Muscle layer of duodenum (tissue), 2 donors: ENCODE measurements around the gene SPRR2B.
"Not testable (repeated sequence)": the region's sequence is repeated elsewhere in the genome, so short reads cannot be mapped to it uniquely, and the experiment has no call there.

Experiments
- H3K27ac ChIP-seq: one replicate; pipeline ENCODE4 v1.7.0; 2013; ENCODE audit warnings: mild to moderate bottlenecking, low read length
- H3K27me3 ChIP-seq: one replicate; pipeline ENCODE4 v1.7.0; 2013; ENCODE audit warnings: low read depth, mild to moderate bottlenecking, control low read depth, low read length
- H3K36me3 ChIP-seq, 2 donors: one replicate each; pipeline ENCODE4 v1.7.0; 2013; ENCODE audit warnings: low read length in 2 of 2, control low read depth in 1 of 2, mild to moderate bottlenecking in 1 of 2; ENCODE audit not compliant: insufficient read depth in 2 of 2, control insufficient read depth in 1 of 2
- H3K4me1 ChIP-seq, 2 donors: one replicate each; pipeline ENCODE4 v1.7.0; 2013; ENCODE audit warnings: low read length in 2 of 2, mild to moderate bottlenecking in 2 of 2, control low read depth in 1 of 2, moderate library complexity in 1 of 2; ENCODE audit not compliant: insufficient read depth in 2 of 2, control insufficient read depth in 1 of 2
- H3K4me3 ChIP-seq, 2 donors: one replicate each; pipeline ENCODE4 v1.7.0; 2013; ENCODE audit warnings: low read length in 2 of 2, low read depth in 1 of 2, mild to moderate bottlenecking in 1 of 2
- H3K9me3 ChIP-seq, 2 donors: one replicate each; pipeline ENCODE4 v1.7.0; 2013; ENCODE audit warnings: low read length in 2 of 2, control low read depth in 1 of 2, mild to moderate bottlenecking in 1 of 2; ENCODE audit not compliant: control insufficient read depth in 1 of 2
- donor health status: healthy.

SPRR2B gene

DNA sequence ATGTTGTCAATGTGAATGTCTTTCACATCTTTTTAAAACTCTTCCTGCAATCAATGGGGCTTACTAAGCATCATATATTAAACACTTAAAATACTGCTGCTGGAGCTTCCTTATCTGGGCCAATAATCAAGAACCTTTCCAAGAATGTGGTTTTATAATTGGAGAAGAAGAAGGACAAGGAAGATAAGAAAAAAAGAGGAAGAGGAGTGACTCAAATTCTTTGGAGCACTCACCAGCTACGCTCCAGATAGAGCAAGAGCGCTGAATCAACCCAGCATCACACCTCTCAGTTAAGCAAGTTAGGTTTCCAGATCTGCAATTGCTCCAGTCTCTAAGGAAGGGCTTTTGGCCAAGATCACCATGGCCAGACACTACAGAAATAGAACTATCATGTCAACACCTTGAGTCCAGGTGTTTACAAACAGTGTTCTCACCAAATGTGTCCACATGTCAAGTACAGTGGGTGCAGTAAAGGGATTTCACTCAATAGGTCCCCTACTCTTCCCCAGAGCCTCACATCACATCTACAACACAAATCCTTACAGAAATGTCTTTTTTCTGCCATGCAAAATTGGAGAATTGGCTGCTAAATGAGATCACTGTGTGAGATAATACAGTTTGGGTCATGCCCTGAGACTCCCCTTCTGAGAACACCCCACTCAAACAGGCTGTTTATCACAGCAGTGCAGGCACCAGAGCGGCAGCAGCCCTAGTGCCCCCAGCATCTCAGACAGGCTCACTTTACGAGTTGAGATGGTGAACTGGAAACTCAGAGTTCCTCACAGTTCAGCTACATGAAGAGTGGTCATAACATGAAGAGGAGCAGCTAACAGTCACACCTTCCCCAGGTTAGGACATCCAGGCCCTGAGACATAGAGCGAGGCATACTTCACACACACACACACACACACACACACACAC is 1.7 kb upstream of the SPRR2B start:
- H3K27me3 ChIP-seq = no peaks in the 10 kb centered on the region
- no peaks in the 10 kb centered on the region for H3K36me3 ChIP-seq
- H3K9me3 ChIP-seq = no peaks in the 10 kb centered on the region
- no peak overlapping the region for H3K27ac ChIP-seq
- H3K4me1 ChIP-seq = no peaks in the 10 kb centered on the region
- no peak overlapping the region for H3K4me3 ChIP-seq

DNA sequence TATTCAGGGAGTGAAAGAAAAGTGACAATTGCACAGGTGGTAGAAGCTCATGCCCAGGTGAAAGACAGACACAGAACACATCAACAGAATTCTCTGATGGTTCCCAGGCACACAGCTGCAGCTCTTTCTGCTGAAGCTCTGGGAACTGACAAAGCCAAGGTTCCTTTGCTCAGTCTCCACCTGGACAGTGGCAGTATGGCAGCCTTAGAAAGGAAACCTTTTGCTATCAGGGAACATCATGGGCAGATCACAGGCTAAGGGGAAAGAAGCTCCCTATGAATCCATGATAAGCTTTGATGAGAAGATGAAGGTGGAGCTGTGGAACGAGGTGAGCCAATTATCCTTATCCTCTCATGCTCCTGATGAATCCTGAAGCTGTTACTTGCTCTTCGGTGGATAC is 1.2 kb downstream of the SPRR2B start:
- Histone ChIP-seq H3K36me3 (no peaks in the 10 kb centered on the region), H3K9me3 (no peaks in the 10 kb centered on the region), H3K4me1 (no peaks in the 10 kb centered on the region), H3K4me3 (no peak overlapping the region), H3K27me3 (no peaks in the 10 kb centered on the region), H3K27ac (no peak overlapping the region)

DNA sequence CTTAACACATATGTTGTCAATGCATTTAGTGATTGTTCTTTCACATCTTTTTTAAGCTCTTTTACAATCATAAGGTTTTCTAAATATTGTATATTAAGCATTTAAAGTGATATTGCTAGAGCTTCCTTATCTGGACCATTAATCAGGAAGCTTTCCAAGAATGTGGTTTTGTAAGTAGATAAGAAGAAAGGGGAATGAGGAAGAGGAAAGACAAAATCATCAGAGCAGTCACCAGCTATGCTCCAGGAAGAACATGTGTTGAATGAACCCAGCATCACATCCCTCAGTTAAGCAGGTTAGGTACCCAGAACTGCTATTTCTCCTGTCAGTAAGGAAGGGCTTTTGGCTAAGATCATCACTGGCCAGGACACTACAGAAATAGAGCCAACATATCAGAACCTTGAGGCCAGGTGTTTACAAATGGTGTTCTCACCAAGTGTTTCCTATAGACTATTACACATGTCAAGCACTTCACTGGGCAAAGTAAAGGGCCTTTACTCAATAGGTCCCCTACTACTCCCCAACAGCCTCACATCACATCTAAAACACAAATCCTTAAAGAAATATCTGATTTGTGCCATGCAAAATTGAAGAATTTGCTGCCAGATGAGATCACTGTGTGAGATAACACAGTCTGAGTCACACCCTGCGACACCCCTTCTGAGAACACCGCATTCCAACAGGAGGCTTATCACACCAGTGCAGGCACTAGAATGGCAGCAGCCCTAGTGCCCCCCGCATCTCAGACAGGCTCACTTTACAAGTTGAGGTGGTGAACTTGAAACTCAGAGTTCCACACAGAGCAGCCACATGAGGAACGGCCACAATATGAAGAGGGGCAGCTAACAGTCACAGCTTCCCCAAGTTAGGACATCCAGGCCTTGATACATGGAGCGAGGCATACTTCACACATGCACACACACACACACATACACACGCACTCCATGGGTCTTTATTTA is 12.3 kb downstream of the SPRR2B start:
- Histone ChIP-seq H3K27me3 (no peaks in the 10 kb centered on the region), H3K9me3 (no peaks in the 10 kb centered on the region), H3K27ac (no peak overlapping the region), H3K4me3 (no peak overlapping the region), H3K36me3 (no peaks in the 10 kb centered on the region), H3K4me1 (no peaks in the 10 kb centered on the region)

DNA sequence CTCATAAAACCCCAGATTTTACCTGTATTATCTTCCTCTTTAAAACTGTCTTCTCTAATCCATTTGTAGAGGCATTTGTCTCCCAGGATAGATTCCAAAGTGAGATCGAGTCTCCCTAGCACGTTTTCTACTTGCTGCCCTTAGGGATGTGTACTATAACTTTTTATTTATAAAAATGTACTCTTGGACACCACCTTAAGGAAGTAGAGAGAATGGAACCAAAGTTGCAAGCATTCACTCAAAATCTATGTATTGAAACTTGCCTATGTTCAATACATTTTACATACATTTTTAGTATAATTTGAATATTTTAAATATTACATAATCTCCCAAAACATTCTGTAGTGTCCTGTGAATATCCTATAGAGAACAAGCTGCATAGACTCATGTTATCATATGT is 13.3 kb downstream of the SPRR2B start:
- Histone ChIP-seq H3K9me3 (peaks cover 0 to 3% of the 10 kb centered on the region in 2 donors), H3K4me1 (no peaks in the 10 kb centered on the region), H3K27me3 (no peaks in the 10 kb centered on the region), H3K27ac (no peak overlapping the region), H3K4me3 (no peak overlapping the region), H3K36me3 (no peaks in the 10 kb centered on the region)

DNA sequence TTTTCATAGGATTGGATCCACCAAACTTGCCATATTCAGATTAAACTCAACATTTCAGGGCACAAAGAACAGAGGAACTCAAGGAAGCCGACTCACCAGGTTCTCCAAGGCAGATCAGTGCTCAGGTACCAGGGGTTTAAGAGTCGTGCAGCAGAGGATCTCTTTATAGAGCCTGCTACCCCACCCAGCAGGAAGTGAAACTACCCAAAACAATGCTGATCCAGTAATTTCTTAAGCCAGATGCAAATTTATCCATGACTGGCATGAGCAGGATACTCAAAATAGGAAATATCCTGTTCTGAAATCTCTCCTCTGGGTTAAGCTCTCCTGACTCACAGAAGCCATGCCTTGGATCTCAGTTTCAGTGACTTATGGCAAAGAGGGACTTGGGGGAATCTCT is 14.0 kb downstream of the SPRR2B start, which contains the start of gene SPRR2A:
Gene SPRR2A, minus strand, starts transcription at position 138 of the 400 bp plus-strand sequence. CDS start 777 bp downstream, outside the sequence.
- Histone ChIP-seq H3K36me3 (no peaks in the 10 kb centered on the region), H3K27me3 (no peaks in the 10 kb centered on the region), H3K4me1 (no peaks in the 10 kb centered on the region), H3K27ac (no peak within 1 kb of the TSS), H3K4me3 (no peak within 1 kb of the TSS), H3K9me3 (peaks cover 0 to 5% of the 10 kb centered on the region in 2 donors)

DNA sequence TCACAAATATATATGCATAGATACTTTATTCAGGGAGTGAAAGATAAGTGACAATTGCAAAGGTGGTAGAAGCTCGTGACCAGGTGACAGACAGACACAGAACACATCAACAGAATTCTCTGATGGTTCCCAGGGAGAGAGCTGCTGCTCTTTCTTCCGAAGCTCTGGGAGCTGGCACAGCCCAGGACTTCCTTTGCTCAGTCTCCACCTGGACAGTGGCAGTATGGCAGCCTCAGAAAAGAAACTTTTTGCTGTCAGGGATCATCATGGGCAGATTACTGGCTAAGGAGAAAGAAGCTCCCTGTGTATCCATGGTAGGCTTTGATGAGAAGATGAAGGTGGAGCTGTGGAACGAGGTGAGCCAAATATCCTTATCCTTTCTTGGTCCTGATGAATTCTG is 15.3 kb downstream of the SPRR2B start:
- not testable (repeated sequence) for H3K27ac ChIP-seq, H3K4me3 ChIP-seq, H3K4me1 ChIP-seq, H3K27me3 ChIP-seq, H3K9me3 ChIP-seq, H3K36me3 ChIP-seq

DNA sequence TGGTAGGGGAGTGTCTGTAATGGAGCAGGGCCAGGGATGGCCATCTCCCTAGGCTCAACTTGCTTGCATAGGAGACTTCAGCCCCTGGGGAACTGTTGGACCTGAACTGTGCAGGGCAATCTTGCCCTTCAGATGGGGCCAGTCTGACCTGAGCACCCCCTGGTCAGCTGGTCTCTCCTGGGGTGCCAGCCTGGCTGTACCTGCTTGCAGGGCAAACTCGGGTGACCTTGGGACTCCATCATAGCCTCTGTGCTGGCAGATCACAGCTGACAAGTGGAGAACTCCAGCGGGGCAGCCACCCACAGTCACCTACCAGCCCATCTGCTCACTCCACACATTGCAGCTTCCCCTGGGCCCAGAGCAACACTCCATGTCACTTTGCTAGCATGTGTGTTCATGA is 22.2 kb downstream of the SPRR2B start:
- Histone ChIP-seq H3K36me3 (no peaks in the 10 kb centered on the region), H3K9me3 (peaks cover 0 to 5% of the 10 kb centered on the region in 2 donors), H3K4me1 (no peaks in the 10 kb centered on the region), H3K27me3 (no peaks in the 10 kb centered on the region), H3K4me3 (no peak overlapping the region), H3K27ac (no peak overlapping the region)

DNA sequence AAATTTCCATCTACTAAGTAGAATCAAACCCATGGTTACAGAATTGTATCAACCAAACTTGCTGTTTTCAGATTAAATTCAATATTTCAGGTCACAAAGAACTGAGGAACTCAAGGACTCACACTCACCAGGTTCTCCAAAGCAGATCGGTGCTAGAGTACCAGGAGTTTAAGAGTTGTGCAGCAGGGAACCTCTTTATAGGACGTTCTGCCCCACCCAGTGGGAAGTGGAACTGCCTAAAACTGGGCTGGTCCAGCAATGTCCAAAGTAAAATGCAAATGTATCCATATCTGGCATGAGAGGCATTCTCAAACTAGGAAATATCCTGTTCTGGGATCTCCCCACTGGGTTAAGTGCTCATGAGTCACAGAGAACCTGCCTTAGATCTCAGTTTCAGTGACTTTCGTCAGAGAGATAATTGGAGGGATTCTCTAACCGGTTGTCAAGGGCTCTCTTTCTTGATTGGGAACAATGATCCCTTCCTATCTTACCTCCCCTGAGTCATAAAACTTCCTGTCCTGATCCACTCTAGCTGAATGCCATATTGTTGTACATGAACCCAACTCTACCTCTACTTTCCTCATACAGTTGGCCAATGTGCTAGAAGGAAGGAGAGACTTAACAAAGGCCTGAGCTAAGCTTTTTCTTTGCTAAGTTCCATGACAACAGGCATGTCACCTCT is 30.3 kb downstream of the SPRR2B start, which contains the start of gene SPRR2D:
Gene SPRR2D, minus strand, starts transcription at position 171 of the 682 bp plus-strand sequence. CDS start 774 bp downstream, outside the sequence.
- Histone ChIP-seq H3K27me3 (no peaks in the 10 kb centered on the region), H3K4me3 (no peak within 1 kb of the TSS), H3K4me1 (no peaks in the 10 kb centered on the region), H3K9me3 (no peaks in the 10 kb centered on the region), H3K36me3 (no peaks in the 10 kb centered on the region), H3K27ac (no peak within 1 kb of the TSS)

DNA sequence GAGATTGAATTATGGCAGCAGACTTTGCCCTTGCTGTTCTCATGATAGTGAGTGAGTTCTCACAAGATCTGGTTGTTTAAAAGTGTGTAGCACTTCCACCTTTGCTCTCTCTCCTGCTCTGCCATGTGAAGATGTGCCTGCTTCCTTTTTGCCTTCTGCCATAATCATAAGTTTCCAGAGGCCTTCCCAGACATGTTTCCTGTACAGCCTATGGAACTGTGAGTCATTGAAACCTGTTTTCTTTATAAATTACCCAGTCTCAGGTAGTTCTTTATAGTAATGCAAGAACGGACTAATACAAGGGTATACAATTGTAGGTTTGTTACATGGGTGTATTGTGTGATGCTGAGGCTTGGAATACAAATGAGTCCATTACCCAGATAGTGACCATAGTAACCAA is 36.2 kb downstream of the SPRR2B start:
- Histone ChIP-seq H3K9me3 (no peaks in the 10 kb centered on the region), H3K4me3 (no peak overlapping the region), H3K27ac (no peak overlapping the region), H3K4me1 (no peaks in the 10 kb centered on the region), H3K27me3 (no peaks in the 10 kb centered on the region), H3K36me3 (no peaks in the 10 kb centered on the region)

DNA sequence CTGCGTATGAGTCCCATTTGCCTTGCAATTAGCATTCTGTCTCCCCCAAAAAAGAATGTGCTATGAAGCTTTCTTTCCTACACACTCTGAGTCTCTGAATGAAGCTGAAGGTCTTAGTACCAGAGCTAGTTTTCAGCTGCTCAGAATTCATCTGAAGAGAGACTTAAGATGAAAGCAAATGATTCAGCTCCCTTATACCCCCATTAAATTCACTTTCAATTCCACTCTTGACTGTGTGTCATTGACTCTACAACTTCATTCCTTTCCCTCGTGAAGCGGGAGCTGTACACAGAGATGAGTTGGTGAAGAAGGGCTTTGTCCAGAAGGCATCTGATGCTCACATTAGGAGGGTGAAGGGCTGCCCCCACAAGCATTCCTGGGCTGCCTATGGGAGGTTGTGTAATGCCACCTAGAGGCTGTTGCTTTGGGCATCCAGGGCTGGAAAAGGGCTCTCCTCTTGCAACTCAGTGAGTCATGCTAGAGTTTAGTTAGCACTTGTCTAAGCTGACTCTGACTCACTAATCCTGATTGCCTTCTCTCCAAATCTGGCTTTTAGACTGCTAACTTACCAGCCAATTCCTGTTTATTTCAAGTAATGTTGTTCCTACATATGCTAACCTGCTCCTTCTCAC is 38.6 kb downstream of the SPRR2B start:
- Histone ChIP-seq H3K27ac (no peak overlapping the region), H3K27me3 (no peaks in the 10 kb centered on the region), H3K4me3 (no peak overlapping the region), H3K36me3 (no peaks in the 10 kb centered on the region), H3K9me3 (peaks cover 0 to 2% of the 10 kb centered on the region in 2 donors), H3K4me1 (no peaks in the 10 kb centered on the region)
